ENCODE data around the gene GABPB1. TPM values are rescaled to one million over a fixed set of nuclear protein-coding genes. Genes with fewer than 3 reads are reported as not detected.

GABPB1 gene
- total RNA-seq, 1 experiment from 2014 or later: 45.0 TPM

GRCh38 chr15:50365570-50365969 is 10.6 kb upstream of the GABPB1 start:
- Mint-ChIP-seq H3K4me3 (no peak overlapping the region), H3K36me3 (ENCODE audit: insufficient read depth in 1 of 3, low read depth in 3 of 3) (peaks cover 7 to 30% (median 12%) of the 10 kb centered on the region in 3 experiments; a peak in 6 of 7 replicates), H3K9me3 (no peaks in the 10 kb centered on the region), H3K27me3 (ENCODE audit: low read depth) (no peaks in the 10 kb centered on the region), H3K27ac (peak overlapping the region in 1 of 3 experiments; percentile 29; a peak in 1 of 7 replicates), H3K4me1 (no peaks in the 10 kb centered on the region)
- H2BK5ac ChIP-seq (ENCODE audit: insufficient read length, low read length): no peak overlapping the region
- no peaks in the 10 kb centered on the region for H3K27me3 ChIP-seq (ENCODE audit: insufficient read depth, low read length)
- no peak overlapping the region for H4K91ac ChIP-seq (ENCODE audit: insufficient read length, low read depth, low read length)
- no peak overlapping the region for H3K18ac ChIP-seq (ENCODE audit: insufficient read length, low read depth, low read length)
- H3K79me2 ChIP-seq (ENCODE audit: insufficient read depth, low read length): no peaks in the 10 kb centered on the region
- no peak overlapping the region for H2BK20ac ChIP-seq (ENCODE audit: low read depth, low read length, poor library complexity, severe bottlenecking)
- no peak overlapping the region for H4K5ac ChIP-seq (ENCODE audit: insufficient read length, low read depth, low read length)
- H3K4me2 ChIP-seq (ENCODE audit: insufficient read depth, insufficient read length, low read length): no peak overlapping the region
- no peak overlapping the region for H2AK5ac ChIP-seq (ENCODE audit: insufficient read length, low read length)
- no peaks in the 10 kb centered on the region for H3K79me1 ChIP-seq (ENCODE audit: insufficient read depth, low read depth, low read length, poor library complexity, severe bottlenecking)
- no peak overlapping the region for H3K14ac ChIP-seq (ENCODE audit: insufficient read depth, low read length)
- no peak overlapping the region for H3T11ph ChIP-seq (ENCODE audit: low read length)
- no peak overlapping the region for H3K56ac ChIP-seq (ENCODE audit: insufficient read length, low read depth, low read length)
- H4K8ac ChIP-seq (replicated peaks; ENCODE audit: insufficient read length, low read depth, low read length): no peak overlapping the region
- no peak overlapping the region for H2AFZ ChIP-seq (ENCODE audit: low read length)
- H3K9ac ChIP-seq (ENCODE audit: extremely low read depth, insufficient read length, low read length): no peak overlapping the region
- no peak overlapping the region for H3K4ac ChIP-seq (ENCODE audit: low read depth, low read length)
- no peak for DNase-seq
- no peak overlapping the region for H3K27ac ChIP-seq (ENCODE audit: insufficient read length, low read depth, low read length)
- no peaks in the 10 kb centered on the region for H3K23me2 ChIP-seq (ENCODE audit: insufficient read length, low read depth, low read length, poor library complexity, severe bottlenecking)
- H3K9me3 ChIP-seq (ENCODE audit: control insufficient read depth, low read depth, low read length): no peaks in the 10 kb centered on the region
- no peaks in the 10 kb centered on the region for H4K20me1 ChIP-seq (ENCODE audit: control insufficient read depth, insufficient read depth, insufficient read length)
- H2BK15ac ChIP-seq (ENCODE audit: low read depth, low read length): no peak overlapping the region
- no peak overlapping the region for H3K23ac ChIP-seq (ENCODE audit: insufficient read length, low read depth, low read length)
- no CpG with 5 or more reads among the region's 2 CpGs for WGBS (ENCODE audit: extremely low coverage, insufficient read length, low lambda C conversion rate)
- H2BK120ac ChIP-seq (ENCODE audit: low read depth, low read length, poor library complexity, severe bottlenecking): no peak overlapping the region
- H3K4me1 ChIP-seq (ENCODE audit: insufficient read depth, low read length): no peaks in the 10 kb centered on the region
- TF ChIP-seq, protein P1, sequence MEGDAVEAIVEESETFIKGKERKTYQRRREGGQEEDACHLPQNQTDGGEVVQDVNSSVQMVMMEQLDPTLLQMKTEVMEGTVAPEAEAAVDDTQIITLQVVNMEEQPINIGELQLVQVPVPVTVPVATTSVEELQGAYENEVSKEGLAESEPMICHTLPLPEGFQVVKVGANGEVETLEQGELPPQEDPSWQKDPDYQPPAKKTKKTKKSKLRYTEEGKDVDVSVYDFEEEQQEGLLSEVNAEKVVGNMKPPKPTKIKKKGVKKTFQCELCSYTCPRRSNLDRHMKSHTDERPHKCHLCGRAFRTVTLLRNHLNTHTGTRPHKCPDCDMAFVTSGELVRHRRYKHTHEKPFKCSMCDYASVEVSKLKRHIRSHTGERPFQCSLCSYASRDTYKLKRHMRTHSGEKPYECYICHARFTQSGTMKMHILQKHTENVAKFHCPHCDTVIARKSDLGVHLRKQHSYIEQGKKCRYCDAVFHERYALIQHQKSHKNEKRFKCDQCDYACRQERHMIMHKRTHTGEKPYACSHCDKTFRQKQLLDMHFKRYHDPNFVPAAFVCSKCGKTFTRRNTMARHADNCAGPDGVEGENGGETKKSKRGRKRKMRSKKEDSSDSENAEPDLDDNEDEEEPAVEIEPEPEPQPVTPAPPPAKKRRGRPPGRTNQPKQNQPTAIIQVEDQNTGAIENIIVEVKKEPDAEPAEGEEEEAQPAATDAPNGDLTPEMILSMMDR (conservative IDR thresholded peaks at IDR 0.05): no peak
- H2BK12ac ChIP-seq (ENCODE audit: insufficient read length, low read depth, low read length): no peak overlapping the region
